K562 (cell line): Measurements from ENCODE around the gene MAPK13. TPM values are rescaled to one million over a fixed set of nuclear protein-coding genes. Genes with fewer than 3 reads are reported as not detected.

Experiments
- DMBX1 ChIP-seq: fragments of 250-450 bp; sonication (Bioruptor Pico); IDR thresholded peaks from 2 replicates; pipeline ENCODE4 v1.8.0; 2022; ENCODE audit warnings: inconsistent platforms, mild to moderate bottlenecking, moderate library complexity, borderline replicate concordance
- KAT2B ChIP-seq: IDR thresholded peaks from one replicate; pipeline ENCODE4 v1.6.1; 2012; ENCODE audit warnings: low read depth, mild to moderate bottlenecking, control low read depth, inconsistent platforms, low read length, moderate library complexity
- PTRF ChIP-seq: fragments of 450-650 bp; IDR thresholded peaks from 2 replicates; pipeline ENCODE4 v1.6.1; 2016; ENCODE audit warnings: mild to moderate bottlenecking, missing genetic modification characterization, missing compliant biosample characterization
- ZBTB17 ChIP-seq: fragments of 450-650 bp; formaldehyde crosslinking; IDR thresholded peaks from 2 replicates; pipeline ENCODE4 v1.4.0; 2020; ENCODE audit warnings: mild to moderate bottlenecking
- ZFPM2 ChIP-seq: fragments of 250-450 bp; sonication (Bioruptor Pico); IDR thresholded peaks from 2 replicates; pipeline ENCODE4 v1.5.1; 2022; ENCODE audit warnings: mild to moderate bottlenecking
- polyA plus RNA-seq, 8 experiments: library from polyadenylated mRNA; depleted of rRNA in 4 of 8; stranded (reverse) in 5 of 8; unstranded in 3 of 8; fragments of >200 nt; fragmentation: Nextera tagmentation in 2 of 8; fragmentation: Illumina TruSeq in 1 of 8; extraction: Ambion mirVana in 2 of 8; extraction: Trizol in 1 of 8; gene quantifications; 2 replicates each; pipeline versions ENCODE4 v1.2.1 to v1.2.3, GENCODE V29; 2011 to 2014; ENCODE audit warnings: inconsistent platforms in 1 of 8, missing spikeins in 1 of 8
- total RNA-seq, 7 experiments: library from RNA; depleted of rRNA in 6 of 7; stranded (reverse); fragments of >200 nt in 6 of 7; fragmentation: Illumina TruSeq in 2 of 7; extraction: Trizol in 2 of 7; gene quantifications; 2 replicates each; pipeline versions ENCODE4 v1.2.1 to v1.2.3, GENCODE V29; 2011 to 2021; ENCODE audit warnings: low replicate concordance in 1 of 7
- TF ChIP-seq, protein P1 (sequence below), 2 experiments: fragments of 450-650 bp in 1 of 2; IDR thresholded peaks; 2 replicates each; pipeline ENCODE4 v1.6.1; 2011 to 2017; ENCODE audit warnings: low read depth in 2 of 2, antibody characterized with exemption in 1 of 2, borderline replicate concordance in 1 of 2, low read length in 1 of 2, mild to moderate bottlenecking in 1 of 2, mixed read lengths in 1 of 2; ENCODE audit not compliant: control insufficient read depth in 1 of 2
- TF ChIP-seq, protein P2 (sequence below): fragments of 250-450 bp; sonication (Bioruptor Pico); IDR thresholded peaks from 2 replicates; pipeline ENCODE4 v1.8.0; 2021; ENCODE audit warnings: mild to moderate bottlenecking, moderate library complexity
- TF ChIP-seq, protein P3 (sequence below): fragments of 150-350 bp; IDR thresholded peaks from 2 replicates; pipeline ENCODE4 v1.6.1; 2014; ENCODE audit warnings: low read depth, mild to moderate bottlenecking, low read length, borderline replicate concordance
- TF ChIP-seq, protein P4 (sequence below): fragments of 250-450 bp; sonication (Bioruptor Pico); IDR thresholded peaks from 2 replicates; pipeline ENCODE4 v1.5.0; 2021
- TF ChIP-seq, protein P5 (sequence below): fragments of 450-650 bp; IDR thresholded peaks from 2 replicates; pipeline ENCODE4 v1.6.1; 2018; ENCODE audit not compliant: partially characterized antibody
- TF ChIP-seq, protein P6 (sequence below): sonication (generic); formaldehyde crosslinking; IDR thresholded peaks from 2 replicates; pipeline ENCODE4 v1.8.1; 2023; ENCODE audit warnings: mild to moderate bottlenecking, missing genetic modification reagents

Gene MAPK13
- total and polyA plus RNA-seq, 9 of the 15 experiments (the other 6 are each of a cell fraction or from before 2014, with no cell fraction given) = 0.03 to 2.3 (median 0.48) TPM; not detected in 1

DNA sequence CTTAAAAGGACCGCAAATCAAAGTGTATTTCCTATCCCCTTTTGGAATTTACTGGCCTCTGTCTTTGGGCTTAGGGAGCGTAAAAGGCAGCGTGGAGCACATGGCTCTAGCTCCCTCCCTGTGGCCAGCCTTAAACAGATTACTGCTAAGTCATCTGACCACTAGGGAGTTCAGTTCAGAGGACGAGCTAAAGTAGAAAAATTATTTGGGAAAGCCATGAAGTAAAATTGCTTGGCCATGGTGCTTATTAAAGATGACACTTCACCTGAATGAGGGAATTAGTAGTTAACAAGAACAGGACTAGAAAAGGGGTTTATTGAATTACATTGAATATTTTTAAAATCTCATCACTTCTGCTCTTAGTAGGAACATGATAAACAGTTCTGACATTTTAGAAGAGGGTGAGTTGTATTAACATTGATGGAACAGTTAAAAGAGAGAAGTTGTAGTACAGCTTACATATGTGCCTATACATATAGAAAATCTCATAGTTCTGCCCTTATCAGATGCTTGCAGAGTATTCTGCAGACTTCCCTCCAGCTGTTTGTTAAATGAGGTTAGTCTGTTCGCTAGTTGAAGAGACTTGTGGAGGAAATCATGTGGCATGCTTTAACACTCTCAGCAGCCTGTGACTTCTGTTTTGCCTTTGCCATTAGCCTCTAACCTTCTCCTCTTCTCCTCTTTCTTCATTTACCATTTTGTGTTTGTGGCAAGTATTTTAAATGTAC is 31.2 kb upstream of the MAPK13 start (continued):
- TF ChIP-seq, protein P1, sequence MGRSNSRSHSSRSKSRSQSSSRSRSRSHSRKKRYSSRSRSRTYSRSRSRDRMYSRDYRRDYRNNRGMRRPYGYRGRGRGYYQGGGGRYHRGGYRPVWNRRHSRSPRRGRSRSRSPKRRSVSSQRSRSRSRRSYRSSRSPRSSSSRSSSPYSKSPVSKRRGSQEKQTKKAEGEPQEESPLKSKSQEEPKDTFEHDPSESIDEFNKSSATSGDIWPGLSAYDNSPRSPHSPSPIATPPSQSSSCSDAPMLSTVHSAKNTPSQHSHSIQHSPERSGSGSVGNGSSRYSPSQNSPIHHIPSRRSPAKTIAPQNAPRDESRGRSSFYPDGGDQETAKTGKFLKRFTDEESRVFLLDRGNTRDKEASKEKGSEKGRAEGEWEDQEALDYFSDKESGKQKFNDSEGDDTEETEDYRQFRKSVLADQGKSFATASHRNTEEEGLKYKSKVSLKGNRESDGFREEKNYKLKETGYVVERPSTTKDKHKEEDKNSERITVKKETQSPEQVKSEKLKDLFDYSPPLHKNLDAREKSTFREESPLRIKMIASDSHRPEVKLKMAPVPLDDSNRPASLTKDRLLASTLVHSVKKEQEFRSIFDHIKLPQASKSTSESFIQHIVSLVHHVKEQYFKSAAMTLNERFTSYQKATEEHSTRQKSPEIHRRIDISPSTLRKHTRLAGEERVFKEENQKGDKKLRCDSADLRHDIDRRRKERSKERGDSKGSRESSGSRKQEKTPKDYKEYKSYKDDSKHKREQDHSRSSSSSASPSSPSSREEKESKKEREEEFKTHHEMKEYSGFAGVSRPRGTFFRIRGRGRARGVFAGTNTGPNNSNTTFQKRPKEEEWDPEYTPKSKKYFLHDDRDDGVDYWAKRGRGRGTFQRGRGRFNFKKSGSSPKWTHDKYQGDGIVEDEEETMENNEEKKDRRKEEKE (IDR thresholded peaks at IDR 0.05; ENCODE audit: borderline replicate concordance in 1 of 2, control insufficient read depth in 1 of 2, low read depth in 2 of 2, low read length in 1 of 2) = no peak
- no peak for TF ChIP-seq PTRF (tag)
- TF ChIP-seq, protein P2, sequence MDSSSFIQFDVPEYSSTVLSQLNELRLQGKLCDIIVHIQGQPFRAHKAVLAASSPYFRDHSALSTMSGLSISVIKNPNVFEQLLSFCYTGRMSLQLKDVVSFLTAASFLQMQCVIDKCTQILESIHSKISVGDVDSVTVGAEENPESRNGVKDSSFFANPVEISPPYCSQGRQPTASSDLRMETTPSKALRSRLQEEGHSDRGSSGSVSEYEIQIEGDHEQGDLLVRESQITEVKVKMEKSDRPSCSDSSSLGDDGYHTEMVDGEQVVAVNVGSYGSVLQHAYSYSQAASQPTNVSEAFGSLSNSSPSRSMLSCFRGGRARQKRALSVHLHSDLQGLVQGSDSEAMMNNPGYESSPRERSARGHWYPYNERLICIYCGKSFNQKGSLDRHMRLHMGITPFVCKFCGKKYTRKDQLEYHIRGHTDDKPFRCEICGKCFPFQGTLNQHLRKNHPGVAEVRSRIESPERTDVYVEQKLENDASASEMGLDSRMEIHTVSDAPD = no peak
- TF ChIP-seq, protein P3, sequence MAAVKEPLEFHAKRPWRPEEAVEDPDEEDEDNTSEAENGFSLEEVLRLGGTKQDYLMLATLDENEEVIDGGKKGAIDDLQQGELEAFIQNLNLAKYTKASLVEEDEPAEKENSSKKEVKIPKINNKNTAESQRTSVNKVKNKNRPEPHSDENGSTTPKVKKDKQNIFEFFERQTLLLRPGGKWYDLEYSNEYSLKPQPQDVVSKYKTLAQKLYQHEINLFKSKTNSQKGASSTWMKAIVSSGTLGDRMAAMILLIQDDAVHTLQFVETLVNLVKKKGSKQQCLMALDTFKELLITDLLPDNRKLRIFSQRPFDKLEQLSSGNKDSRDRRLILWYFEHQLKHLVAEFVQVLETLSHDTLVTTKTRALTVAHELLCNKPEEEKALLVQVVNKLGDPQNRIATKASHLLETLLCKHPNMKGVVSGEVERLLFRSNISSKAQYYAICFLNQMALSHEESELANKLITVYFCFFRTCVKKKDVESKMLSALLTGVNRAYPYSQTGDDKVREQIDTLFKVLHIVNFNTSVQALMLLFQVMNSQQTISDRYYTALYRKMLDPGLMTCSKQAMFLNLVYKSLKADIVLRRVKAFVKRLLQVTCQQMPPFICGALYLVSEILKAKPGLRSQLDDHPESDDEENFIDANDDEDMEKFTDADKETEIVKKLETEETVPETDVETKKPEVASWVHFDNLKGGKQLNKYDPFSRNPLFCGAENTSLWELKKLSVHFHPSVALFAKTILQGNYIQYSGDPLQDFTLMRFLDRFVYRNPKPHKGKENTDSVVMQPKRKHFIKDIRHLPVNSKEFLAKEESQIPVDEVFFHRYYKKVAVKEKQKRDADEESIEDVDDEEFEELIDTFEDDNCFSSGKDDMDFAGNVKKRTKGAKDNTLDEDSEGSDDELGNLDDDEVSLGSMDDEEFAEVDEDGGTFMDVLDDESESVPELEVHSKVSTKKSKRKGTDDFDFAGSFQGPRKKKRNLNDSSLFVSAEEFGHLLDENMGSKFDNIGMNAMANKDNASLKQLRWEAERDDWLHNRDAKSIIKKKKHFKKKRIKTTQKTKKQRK = no peak
- TF ChIP-seq, protein P4, sequence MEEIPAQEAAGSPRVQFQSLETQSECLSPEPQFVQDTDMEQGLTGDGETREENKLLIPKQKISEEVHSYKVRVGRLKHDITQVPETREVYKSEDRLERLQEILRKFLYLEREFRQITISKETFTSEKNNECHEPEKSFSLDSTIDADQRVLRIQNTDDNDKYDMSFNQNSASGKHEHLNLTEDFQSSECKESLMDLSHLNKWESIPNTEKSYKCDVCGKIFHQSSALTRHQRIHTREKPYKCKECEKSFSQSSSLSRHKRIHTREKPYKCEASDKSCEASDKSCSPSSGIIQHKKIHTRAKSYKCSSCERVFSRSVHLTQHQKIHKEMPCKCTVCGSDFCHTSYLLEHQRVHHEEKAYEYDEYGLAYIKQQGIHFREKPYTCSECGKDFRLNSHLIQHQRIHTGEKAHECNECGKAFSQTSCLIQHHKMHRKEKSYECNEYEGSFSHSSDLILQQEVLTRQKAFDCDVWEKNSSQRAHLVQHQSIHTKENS (CRISPR knock-in tag) = no peak
- TF ChIP-seq, protein P5, sequence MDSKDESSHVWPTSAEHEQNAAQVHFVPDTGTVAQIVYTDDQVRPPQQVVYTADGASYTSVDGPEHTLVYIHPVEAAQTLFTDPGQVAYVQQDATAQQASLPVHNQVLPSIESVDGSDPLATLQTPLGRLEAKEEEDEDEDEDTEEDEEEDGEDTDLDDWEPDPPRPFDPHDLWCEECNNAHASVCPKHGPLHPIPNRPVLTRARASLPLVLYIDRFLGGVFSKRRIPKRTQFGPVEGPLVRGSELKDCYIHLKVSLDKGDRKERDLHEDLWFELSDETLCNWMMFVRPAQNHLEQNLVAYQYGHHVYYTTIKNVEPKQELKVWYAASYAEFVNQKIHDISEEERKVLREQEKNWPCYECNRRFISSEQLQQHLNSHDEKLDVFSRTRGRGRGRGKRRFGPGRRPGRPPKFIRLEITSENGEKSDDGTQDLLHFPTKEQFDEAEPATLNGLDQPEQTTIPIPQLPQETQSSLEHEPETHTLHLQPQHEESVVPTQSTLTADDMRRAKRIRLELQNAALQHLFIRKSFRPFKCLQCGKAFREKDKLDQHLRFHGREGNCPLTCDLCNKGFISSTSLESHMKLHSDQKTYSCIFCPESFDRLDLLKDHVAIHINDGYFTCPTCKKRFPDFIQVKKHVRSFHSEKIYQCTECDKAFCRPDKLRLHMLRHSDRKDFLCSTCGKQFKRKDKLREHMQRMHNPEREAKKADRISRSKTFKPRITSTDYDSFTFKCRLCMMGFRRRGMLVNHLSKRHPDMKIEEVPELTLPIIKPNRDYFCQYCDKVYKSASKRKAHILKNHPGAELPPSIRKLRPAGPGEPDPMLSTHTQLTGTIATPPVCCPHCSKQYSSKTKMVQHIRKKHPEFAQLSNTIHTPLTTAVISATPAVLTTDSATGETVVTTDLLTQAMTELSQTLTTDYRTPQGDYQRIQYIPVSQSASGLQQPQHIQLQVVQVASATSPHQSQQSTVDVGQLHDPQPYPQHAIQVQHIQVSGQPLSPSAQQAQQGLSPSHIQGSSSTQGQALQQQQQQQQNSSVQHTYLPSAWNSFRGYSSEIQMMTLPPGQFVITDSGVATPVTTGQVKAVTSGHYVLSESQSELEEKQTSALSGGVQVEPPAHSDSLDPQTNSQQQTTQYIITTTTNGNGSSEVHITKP = no peak
- peak; percentile 58; the same call in 1 of the 2 replicates for TF ChIP-seq DMBX1 (CRISPR knock-in tag)
- no peak for TF ChIP-seq KAT2B
- TF ChIP-seq, protein P6, sequence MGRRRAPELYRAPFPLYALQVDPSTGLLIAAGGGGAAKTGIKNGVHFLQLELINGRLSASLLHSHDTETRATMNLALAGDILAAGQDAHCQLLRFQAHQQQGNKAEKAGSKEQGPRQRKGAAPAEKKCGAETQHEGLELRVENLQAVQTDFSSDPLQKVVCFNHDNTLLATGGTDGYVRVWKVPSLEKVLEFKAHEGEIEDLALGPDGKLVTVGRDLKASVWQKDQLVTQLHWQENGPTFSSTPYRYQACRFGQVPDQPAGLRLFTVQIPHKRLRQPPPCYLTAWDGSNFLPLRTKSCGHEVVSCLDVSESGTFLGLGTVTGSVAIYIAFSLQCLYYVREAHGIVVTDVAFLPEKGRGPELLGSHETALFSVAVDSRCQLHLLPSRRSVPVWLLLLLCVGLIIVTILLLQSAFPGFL (CRISPR knock-in tag) = no peak
- no peak for TF ChIP-seq ZBTB17 (CRISPR knock-in tag)
- no peak for TF ChIP-seq ZFPM2
